SU-DHL-6 (cell line): ENCODE data around the gene FBF1.

Source experiments
- H2AFZ ChIP-seq: fragments of 200-600 bp; sonication (generic); 2 replicates; pipeline ENCODE4 v1.6.1; 2014; ENCODE audit warnings: low read depth, mild to moderate bottlenecking, moderate library complexity, mixed read lengths, antibody characterized with exemption, low read length; ENCODE audit not compliant: severe bottlenecking
- H3F3A ChIP-seq: fragments of 200-600 bp; shearing (Covaris generic); 2 replicates; pipeline ENCODE4 v1.6.0; 2016; ENCODE audit warnings: antibody characterized with exemption, mild to moderate bottlenecking; ENCODE audit not compliant: insufficient read depth
- H3K27ac ChIP-seq: fragments of 200-600 bp; sonication (generic); 2 replicates; pipeline ENCODE4 v1.5.1; 2016; ENCODE audit warnings: low read depth, mild to moderate bottlenecking, low read length, moderate library complexity, mixed read lengths
- H3K27me3 ChIP-seq: fragments of 200-600 bp; sonication (generic), shearing (Covaris generic); 2 replicates; pipeline ENCODE4 v1.6.0; 2014; ENCODE audit warnings: mild to moderate bottlenecking, low read length
- H3K36me3 ChIP-seq: fragments of 200-600 bp; sonication (generic); 2 replicates; pipeline ENCODE4 v1.6.1; 2014; ENCODE audit warnings: mild to moderate bottlenecking, low read length, mixed read lengths
- H3K4me2 ChIP-seq: fragments of 300-600, 200-600 bp; shearing (Covaris generic), sonication (generic); 2 replicates; pipeline ENCODE4 v1.6.0; 2014; ENCODE audit warnings: low read length, low read depth, mild to moderate bottlenecking; ENCODE audit not compliant: poor library complexity, severe bottlenecking
- H3K4me3 ChIP-seq: fragments of 200-600 bp; sonication (generic); 2 replicates; pipeline ENCODE4 v1.5.1; 2014; ENCODE audit warnings: antibody characterized with exemption, low read length, mild to moderate bottlenecking, mixed read lengths; ENCODE audit not compliant: insufficient read depth, poor library complexity, severe bottlenecking
- H3K79me2 ChIP-seq: fragments of 200-600 bp; sonication (generic); 2 replicates; pipeline ENCODE4 v1.6.1; 2014; ENCODE audit warnings: mild to moderate bottlenecking, low read length, moderate library complexity; ENCODE audit not compliant: insufficient read depth
- H3K9ac ChIP-seq: fragments of 200-600 bp; sonication (generic); 2 replicates; pipeline ENCODE4 v1.7.0; 2014; ENCODE audit warnings: mild to moderate bottlenecking, low read length
- H3K9me2 ChIP-seq: fragments of 200-600 bp; sonication (generic); replicated peaks from 2 replicates; pipeline ENCODE4 v1.6.1; 2014; ENCODE audit warnings: low read length; ENCODE audit not compliant: insufficient read depth
- H3K9me3 ChIP-seq: fragments of 200-600 bp; sonication (generic); 2 replicates; pipeline ENCODE4 v1.6.1; 2014; ENCODE audit warnings: low read length, mixed read lengths; ENCODE audit not compliant: insufficient read depth
- H4K20me1 ChIP-seq: fragments of 200-600 bp; sonication (generic); 2 replicates; pipeline ENCODE4 v1.6.1; 2014; ENCODE audit warnings: low read depth, mild to moderate bottlenecking, antibody characterized with exemption, low read length, moderate library complexity, mixed read lengths
- EZH2phosphoT487 ChIP-seq: fragments of 200-600 bp; sonication (generic), shearing (Covaris generic); conservative IDR thresholded peaks from 2 replicates; pipeline ENCODE4 v1.6.1; 2018; ENCODE audit warnings: mild to moderate bottlenecking, antibody characterized with exemption, low read length, moderate library complexity, mixed read lengths
- TF ChIP-seq, protein P1 (sequence below): fragments of 200-600 bp; sonication (generic); IDR thresholded peaks from one replicate; pipeline ENCODE4 v1.5.1; 2017; ENCODE audit warnings: antibody characterized with exemption, mild to moderate bottlenecking, low read length, moderate library complexity; ENCODE audit not compliant: insufficient read depth, poor library complexity, severe bottlenecking

The FBF1 gene

DNA sequence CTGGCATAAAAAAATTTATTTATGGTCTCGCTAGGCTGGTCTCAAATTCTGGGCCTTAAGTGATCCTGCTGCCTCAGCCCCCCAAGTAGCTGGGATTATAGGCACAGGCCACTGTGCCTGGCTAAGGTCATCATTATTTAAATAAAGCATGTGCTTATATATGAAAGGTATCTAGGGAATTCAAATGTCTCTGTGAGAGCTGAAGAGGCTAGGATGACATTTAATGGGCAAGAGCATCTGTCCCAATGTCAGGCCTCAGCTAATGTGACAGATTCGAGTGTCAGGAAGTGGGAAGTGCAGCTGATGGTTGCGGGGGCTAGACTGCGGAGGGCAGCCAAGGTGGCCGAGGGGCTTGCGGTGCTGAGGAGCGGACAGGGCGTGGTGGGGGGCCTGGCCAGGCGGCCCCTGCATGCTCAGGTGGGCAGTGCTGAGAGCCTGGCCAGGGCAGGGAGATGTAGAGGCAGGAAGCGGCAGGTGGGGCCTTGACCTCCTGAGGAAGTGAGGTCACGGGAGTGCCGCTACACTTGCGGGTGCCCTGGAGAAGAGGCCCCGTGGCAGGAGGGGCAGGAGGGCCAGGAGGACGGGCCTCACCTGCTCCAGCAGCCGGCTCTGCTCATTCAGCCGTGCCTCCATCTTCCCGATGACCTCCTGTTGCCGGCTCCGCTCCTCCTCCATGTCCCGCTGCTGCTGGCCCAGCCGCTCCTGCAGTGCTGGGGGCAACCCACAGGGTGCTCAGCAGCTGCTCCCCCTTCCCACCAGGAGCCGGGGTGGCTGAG is 23.5 kb downstream of the FBF1 start:
- TF ChIP-seq EZH2phosphoT487: no peak
- TF ChIP-seq, protein P1, sequence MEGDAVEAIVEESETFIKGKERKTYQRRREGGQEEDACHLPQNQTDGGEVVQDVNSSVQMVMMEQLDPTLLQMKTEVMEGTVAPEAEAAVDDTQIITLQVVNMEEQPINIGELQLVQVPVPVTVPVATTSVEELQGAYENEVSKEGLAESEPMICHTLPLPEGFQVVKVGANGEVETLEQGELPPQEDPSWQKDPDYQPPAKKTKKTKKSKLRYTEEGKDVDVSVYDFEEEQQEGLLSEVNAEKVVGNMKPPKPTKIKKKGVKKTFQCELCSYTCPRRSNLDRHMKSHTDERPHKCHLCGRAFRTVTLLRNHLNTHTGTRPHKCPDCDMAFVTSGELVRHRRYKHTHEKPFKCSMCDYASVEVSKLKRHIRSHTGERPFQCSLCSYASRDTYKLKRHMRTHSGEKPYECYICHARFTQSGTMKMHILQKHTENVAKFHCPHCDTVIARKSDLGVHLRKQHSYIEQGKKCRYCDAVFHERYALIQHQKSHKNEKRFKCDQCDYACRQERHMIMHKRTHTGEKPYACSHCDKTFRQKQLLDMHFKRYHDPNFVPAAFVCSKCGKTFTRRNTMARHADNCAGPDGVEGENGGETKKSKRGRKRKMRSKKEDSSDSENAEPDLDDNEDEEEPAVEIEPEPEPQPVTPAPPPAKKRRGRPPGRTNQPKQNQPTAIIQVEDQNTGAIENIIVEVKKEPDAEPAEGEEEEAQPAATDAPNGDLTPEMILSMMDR: no peak
- H4K20me1 ChIP-seq: no peaks in the 10 kb centered on the region
- H3K9ac ChIP-seq: no peak overlapping the region
- no peak overlapping the region for H3K4me2 ChIP-seq
- no peaks in the 10 kb centered on the region for H3K27me3 ChIP-seq
- no peak overlapping the region for H2AFZ ChIP-seq
- H3K9me2 ChIP-seq: no peaks in the 10 kb centered on the region
- no peaks in the 10 kb centered on the region for H3F3A ChIP-seq
- H3K9me3 ChIP-seq: no peaks in the 10 kb centered on the region
- H3K79me2 ChIP-seq: no peaks in the 10 kb centered on the region
- H3K36me3 ChIP-seq: no peaks in the 10 kb centered on the region
- no peak overlapping the region for H3K4me3 ChIP-seq
- no peak overlapping the region for H3K27ac ChIP-seq

DNA sequence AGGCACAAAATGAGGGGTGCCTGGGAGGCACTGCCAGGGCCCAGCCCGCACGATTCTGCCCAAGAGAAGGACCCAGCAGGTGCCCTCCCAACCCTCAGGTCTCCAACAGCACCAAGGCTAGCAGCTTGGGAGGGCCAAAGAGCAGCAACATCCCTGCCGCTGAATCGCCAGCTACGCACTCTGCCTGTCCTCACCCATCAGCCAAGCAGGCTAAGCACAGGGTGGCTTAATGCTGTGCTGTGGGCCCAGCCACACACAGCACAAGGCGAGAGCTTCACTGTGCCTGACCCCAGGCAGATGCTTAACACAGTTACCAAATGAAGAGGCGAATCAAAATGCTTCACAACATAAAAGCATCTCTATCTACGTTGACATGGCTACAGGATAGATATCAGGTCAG is 25.6 kb downstream of the FBF1 start:
- Histone ChIP-seq H4K20me1 (no peaks in the 10 kb centered on the region), H3K27ac (no peak overlapping the region), H3K36me3 (no peaks in the 10 kb centered on the region), H3K9me2 (no peaks in the 10 kb centered on the region), H3K79me2 (no peaks in the 10 kb centered on the region), H3F3A (no peaks in the 10 kb centered on the region), H2AFZ (no peak overlapping the region), H3K27me3 (no peaks in the 10 kb centered on the region), H3K9ac (no peak overlapping the region), H3K9me3 (no peaks in the 10 kb centered on the region), H3K4me3 (no peak overlapping the region), H3K4me2 (no peak overlapping the region)
- no peak for TF ChIP-seq EZH2phosphoT487
- TF ChIP-seq, protein P1: no peak

DNA sequence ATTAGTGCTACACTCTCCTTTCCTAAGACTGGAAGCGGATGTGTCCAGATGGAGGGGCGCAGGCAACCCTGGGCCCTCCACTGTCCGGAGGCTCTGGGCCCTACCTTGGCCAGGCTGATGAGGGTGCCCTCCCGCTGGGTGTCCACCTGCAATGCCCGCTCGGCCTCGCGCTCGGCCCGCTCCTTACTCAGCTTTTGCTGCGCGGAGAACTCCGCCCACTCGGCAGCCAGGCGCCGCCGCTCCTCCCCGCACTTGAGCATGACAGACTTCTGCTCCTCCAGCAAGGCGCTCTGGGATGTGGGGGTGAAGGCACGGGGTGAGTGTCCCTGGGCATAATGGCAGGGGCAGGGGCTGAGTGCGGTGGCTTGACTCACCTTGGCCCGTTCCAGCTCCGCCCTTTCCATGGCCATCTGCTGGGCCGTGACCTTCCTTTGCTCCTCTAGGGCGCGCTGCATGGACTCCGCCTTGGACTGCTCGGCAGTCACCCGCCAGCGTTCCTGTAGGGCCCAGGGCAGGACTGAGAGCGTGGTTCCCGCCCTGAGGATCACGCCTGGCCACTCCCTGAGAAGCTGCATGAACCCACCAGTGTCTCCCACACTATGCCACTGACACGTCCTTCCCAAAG is 26.1 kb downstream of the FBF1 start:
- H3F3A ChIP-seq: 0 out of 2 replicates have a peak, but pooled peaks cover 2% of the 10 kb centered on the region
- no peaks in the 10 kb centered on the region for H3K36me3 ChIP-seq
- TF ChIP-seq, protein P1: no peak
- no peak for TF ChIP-seq EZH2phosphoT487
- H3K9ac ChIP-seq: no peak overlapping the region
- no peak overlapping the region for H2AFZ ChIP-seq
- H3K4me3 ChIP-seq: no peak overlapping the region
- H3K9me2 ChIP-seq: no peaks in the 10 kb centered on the region
- no peak overlapping the region for H3K4me2 ChIP-seq
- H3K27ac ChIP-seq: no peak overlapping the region
- no peaks in the 10 kb centered on the region for H3K9me3 ChIP-seq
- no peaks in the 10 kb centered on the region for H4K20me1 ChIP-seq
- H3K79me2 ChIP-seq: no peaks in the 10 kb centered on the region
- H3K27me3 ChIP-seq: no peaks in the 10 kb centered on the region
